ENCODE results near the gene NAV2. TPM values are rescaled to one million over a fixed set of nuclear protein-coding genes. Genes with fewer than 3 reads are reported as not detected.

The NAV2 gene
- total RNA-seq, 1 experiment from 2014 or later: 23.3 TPM

- Histone ChIP-seq H3K79me2 (ENCODE audit: low read depth) (no peaks in the 10 kb centered on the region), H3K36me3 (ENCODE audit: low read depth) (no peaks in the 10 kb centered on the region), H3K9me2 (ENCODE audit: insufficient read depth) (no peaks in the 10 kb centered on the region), H3K27ac (no peak overlapping the region), H2AFZ (no peak overlapping the region), H3K4me2 (no peak overlapping the region), H3K9me3 (ENCODE audit: insufficient read depth, low read depth) (no peaks in the 10 kb centered on the region), H3K4me3 (no peak overlapping the region), H4K20me1 (ENCODE audit: insufficient read depth) (no peaks in the 10 kb centered on the region), H3K4me1 (replicated peaks; ENCODE audit: insufficient read depth) (peaks cover 22% of the 10 kb centered on the region), H3F3A (ENCODE audit: insufficient read depth, low read depth) (peaks cover 16% of the 10 kb centered on the region; the same call in 1 of the 2 replicates), H3K27me3 (ENCODE audit: insufficient read depth, low read depth) (no peaks in the 10 kb centered on the region)
- CTCF ChIA-PET: no interaction called here
- no peak for DNase-seq
- intact Hi-C loops (cut with micrococcal nuclease; ENCODE audit: unreplicated experiment): loop anchor here (5.0 to 10.0 kb wide), 2 partner anchors 82 to 370 kb away; no protein-coding TSS in a partner anchor
- no TSS peak for BruUV-seq (replicated peaks)
- TF ChIP-seq CTCF (conservative IDR thresholded peaks at IDR 0.05) (no peak), EZH2 (IDR thresholded peaks at IDR 0.05; ENCODE audit: low read depth) (no peak)
- POLR2A ChIA-PET (ENCODE audit: unreplicated experiment): no interaction called here
Observed at GRCh38 chr11:20114588-20114987, 402.0 kb downstream of the NAV2 start.

- Histone ChIP-seq H4K20me1 (ENCODE audit: insufficient read depth) (no peaks in the 10 kb centered on the region), H3K4me2 (no peak overlapping the region), H3K4me3 (no peak overlapping the region), H3K4me1 (replicated peaks; ENCODE audit: insufficient read depth) (peaks cover 14% of the 10 kb centered on the region), H3K9me2 (ENCODE audit: insufficient read depth) (no peaks in the 10 kb centered on the region), H3K9me3 (ENCODE audit: insufficient read depth, low read depth) (no peaks in the 10 kb centered on the region), H3K27me3 (ENCODE audit: insufficient read depth, low read depth) (no peaks in the 10 kb centered on the region), H3K27ac (no peak overlapping the region), H3F3A (ENCODE audit: insufficient read depth, low read depth) (peaks cover 8% of the 10 kb centered on the region; the same call in 1 of the 2 replicates), H2AFZ (no peak overlapping the region), H3K36me3 (ENCODE audit: low read depth) (no peaks in the 10 kb centered on the region), H3K79me2 (ENCODE audit: low read depth) (no peaks in the 10 kb centered on the region)
- no TSS peak for BruUV-seq (replicated peaks)
- CTCF ChIA-PET: interaction anchor here (0.6 to 1.2 kb wide), 2 partner anchors 15 to 285 kb away, joined by 3 to 5 read pairs; no protein-coding TSS in a partner anchor
- DNase-seq: no peak
- POLR2A ChIA-PET (ENCODE audit: unreplicated experiment): no interaction called here
- TF ChIP-seq CTCF (conservative IDR thresholded peaks at IDR 0.05) (no peak), EZH2 (IDR thresholded peaks at IDR 0.05; ENCODE audit: low read depth) (no peak)
- intact Hi-C loops (cut with micrococcal nuclease; ENCODE audit: unreplicated experiment): loop anchor here (10.0 kb wide), 1 partner anchor 372 kb away; no protein-coding TSS in a partner anchor
Observed at GRCh38 chr11:20116825-20117224, 404.2 kb downstream of the NAV2 start.

- ChIA-PET POLR2A (ENCODE audit: unreplicated experiment) (no interaction called here), CTCF (interaction anchor here (0.6 kb wide), 2 partner anchors 161 to 188 kb away, joined by 3 to 4 read pairs; no protein-coding TSS in a partner anchor)
- Histone ChIP-seq H3K9me3 (ENCODE audit: insufficient read depth, low read depth) (no peaks in the 10 kb centered on the region), H3K79me2 (ENCODE audit: low read depth) (no peaks in the 10 kb centered on the region), H3K4me2 (no peak overlapping the region), H3K36me3 (ENCODE audit: low read depth) (no peaks in the 10 kb centered on the region), H3K4me1 (replicated peaks; ENCODE audit: insufficient read depth) (peaks cover 10% of the 10 kb centered on the region), H3K9me2 (ENCODE audit: insufficient read depth) (no peaks in the 10 kb centered on the region), H2AFZ (no peak overlapping the region), H4K20me1 (ENCODE audit: insufficient read depth) (no peaks in the 10 kb centered on the region), H3K4me3 (no peak overlapping the region), H3F3A (ENCODE audit: insufficient read depth, low read depth) (peaks cover 5% of the 10 kb centered on the region; the same call in 1 of the 2 replicates), H3K27ac (no peak overlapping the region), H3K27me3 (ENCODE audit: insufficient read depth, low read depth) (no peaks in the 10 kb centered on the region)
- intact Hi-C loops (cut with micrococcal nuclease; ENCODE audit: unreplicated experiment): loop anchor here (10.0 kb wide), 1 partner anchor 372 kb away; no protein-coding TSS in a partner anchor
- TF ChIP-seq EZH2 (IDR thresholded peaks at IDR 0.05; ENCODE audit: low read depth) (no peak), CTCF (conservative IDR thresholded peaks at IDR 0.05) (no peak)
- no TSS peak for BruUV-seq (replicated peaks)
- no peak for DNase-seq
Observed at GRCh38 chr11:20117291-20117690, 404.7 kb downstream of the NAV2 start.

All from PC-9 (cell line).